ENCODE measurements around the gene FAM83E. TPM values are rescaled to one million over a fixed set of nuclear protein-coding genes. Genes with fewer than 3 reads are reported as not detected.

The FAM83E gene
- total and polyA plus RNA-seq, 2 donors (not counting 1 experiment from before 2014, with no cell fraction given) = 0.15 to 4.1 TPM

GRCh38 chr19:48645620-48646000 is 30.7 kb upstream of the FAM83E start:
- peak overlapping the region; percentile 98 for H3K27ac Mint-ChIP-seq
- under 1% methylated on average over 6 of the region's 6 CpGs for WGBS (ENCODE audit: insufficient coverage)

More at GRCh38 chr19:48645620-48646000, 30.7 kb upstream of the FAM83E start:
- intact Hi-C loops (cut with micrococcal nuclease) = no loop called here
- peaks cover 23 to 45% of the 10 kb centered on the region in 2 donors for H3K4me1 ChIP-seq (ENCODE audit: control insufficient read depth in 2 of 2, insufficient read depth in 2 of 2, low read length in 2 of 2)
- peaks cover 45% of the 10 kb centered on the region for H3K79me2 ChIP-seq (ENCODE audit: control insufficient read depth, insufficient read depth, low read length)
- Mint-ChIP-seq H3K4me3 (peak overlapping the region; percentile 96), H3K27me3 (no peaks in the 10 kb centered on the region), H3K4me1 (peaks cover 49% of the 10 kb centered on the region), H3K9me3 (ENCODE audit: insufficient read depth) (no peaks in the 10 kb centered on the region)
- H3K4me2 ChIP-seq (replicated peaks; ENCODE audit: low read depth, low read length, poor library complexity, severe bottlenecking) = peak overlapping the region; percentile 99
- peak overlapping the region; percentile 74 to 80 for H3K27ac ChIP-seq (ENCODE audit: low read length in 2 of 2)
- peaks cover 0 to 8% (median 0%) of the 10 kb centered on the region in 3 donors for H3K9me3 ChIP-seq (ENCODE audit: control extremely low read depth in 1 of 3, control insufficient read depth in 2 of 3, insufficient read depth in 1 of 3, low read length in 2 of 3)
- POLR2A ChIA-PET = interaction anchor here (0.6 to 2.4 kb wide), 14 partner anchors 8 to 1198 kb away, joined by 3 to 22 read pairs (median 5); partner anchors contain the start of genes DBP, GYS1, RPL18 and RUVBL2
- H3K27me3 ChIP-seq (replicated peaks in 1 of 4; ENCODE audit: control extremely low read depth in 1 of 4, control insufficient read depth in 3 of 4, insufficient read depth in 4 of 4, low read length in 3 of 4) = no peaks in the 10 kb centered on the region
- DNase-seq (no peak), ATAC-seq (ENCODE audit: low read depth) (no peak)
- no peaks in the 10 kb centered on the region for H4K20me1 ChIP-seq (ENCODE audit: control insufficient read depth, insufficient read depth, low read length, poor library complexity, severe bottlenecking)
- H3K4me3 ChIP-seq (ENCODE audit: control extremely low read depth in 1 of 5, extremely low read depth in 1 of 5, insufficient read depth in 1 of 5, low read depth in 2 of 5, low read length in 4 of 5) = peak overlapping the region; percentile 52 to 95 (median 75)
- CTCF ChIA-PET = interaction anchor here (0.6 to 3.5 kb wide), 23 partner anchors 9 to 325 kb away, joined by 3 to 51 read pairs (median 5); partner anchors contain the start of genes DBP, HSD17B14, RPL18 and SPHK2
- TF ChIP-seq CTCF (IDR thresholded peaks at IDR 0.05) (no peak), EZH2 (IDR thresholded peaks at IDR 0.05; ENCODE audit: borderline replicate concordance, insufficient read depth, low read depth, low read length, poor library complexity, severe bottlenecking) (no peak)
- H2AFZ ChIP-seq (ENCODE audit: insufficient read depth, low read depth, low read length, poor library complexity, severe bottlenecking) = peak overlapping the region; percentile 97
- no peaks in the 10 kb centered on the region for H3K36me3 ChIP-seq (replicated peaks in 1 of 2; ENCODE audit: control extremely low read depth in 1 of 2, control insufficient read depth in 1 of 2, extremely low read depth in 1 of 2, insufficient read depth in 2 of 2, low read length in 1 of 2)
- H3K9ac ChIP-seq (ENCODE audit: low read length) = peak overlapping the region; percentile 87

Measured in B cell (primary cell).